Gastroesophageal sphincter (tissue), 3 donors: ENCODE measurements around the gene TUBGCP3.

ENCODE experiments used
- POLR2A ChIP-seq, 2 donors: fragments of 450-650 bp; IDR thresholded peaks; one replicate each; pipeline ENCODE4 v1.6.1; 2017; ENCODE audit warnings: antibody characterized with exemption in 2 of 2, mild to moderate bottlenecking in 2 of 2, moderate library complexity in 1 of 2
- TF ChIP-seq, protein P1 (sequence below), 4 experiments: fragments of 200-600 bp in 2 of 4; fragments of 450-650 bp in 2 of 4; sonication (generic) in 1 of 4; IDR thresholded peaks; one replicate each; pipeline ENCODE4 v1.5.1; 2017 to 2019; ENCODE audit warnings: antibody characterized with exemption in 4 of 4, mild to moderate bottlenecking in 2 of 4, moderate library complexity in 2 of 4

DNA sequence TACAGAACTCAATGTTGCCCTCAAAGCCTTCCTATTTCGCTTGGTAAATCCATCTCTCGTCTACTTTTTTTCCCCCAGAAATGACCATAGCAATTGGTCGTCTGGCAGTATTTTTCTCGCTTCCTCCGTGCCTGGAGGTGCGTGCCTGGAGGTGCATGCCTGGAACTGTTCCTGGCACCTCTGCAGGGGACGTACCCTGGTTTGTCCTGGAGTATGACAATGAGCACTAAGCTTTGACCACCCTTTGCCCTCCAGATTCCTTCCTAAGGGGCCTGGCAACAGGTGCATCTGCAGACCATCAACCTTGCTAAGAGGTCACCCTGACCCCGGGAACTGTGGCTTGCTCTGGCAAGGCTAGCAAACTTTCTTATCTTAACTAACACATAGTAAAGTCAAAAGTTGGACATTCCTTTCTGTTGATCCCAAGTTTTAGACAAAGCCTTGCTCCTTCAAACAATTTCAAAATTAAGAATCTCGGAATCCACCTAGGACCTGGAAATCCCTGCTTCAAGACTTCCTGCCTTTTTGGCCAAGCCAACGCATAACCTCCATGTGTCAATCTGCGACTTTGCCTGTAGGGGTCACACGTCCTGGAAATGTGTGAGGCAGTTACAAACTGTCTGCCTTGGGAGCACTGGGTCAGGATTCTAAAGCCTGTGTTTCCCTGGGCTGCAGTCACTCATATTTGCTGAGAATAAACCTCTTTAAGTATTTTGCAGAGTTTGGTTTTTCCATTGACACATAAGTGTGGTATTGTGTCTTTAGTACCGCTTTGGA is 28.8 kb upstream of the TUBGCP3 start:
- TF ChIP-seq, protein P1, sequence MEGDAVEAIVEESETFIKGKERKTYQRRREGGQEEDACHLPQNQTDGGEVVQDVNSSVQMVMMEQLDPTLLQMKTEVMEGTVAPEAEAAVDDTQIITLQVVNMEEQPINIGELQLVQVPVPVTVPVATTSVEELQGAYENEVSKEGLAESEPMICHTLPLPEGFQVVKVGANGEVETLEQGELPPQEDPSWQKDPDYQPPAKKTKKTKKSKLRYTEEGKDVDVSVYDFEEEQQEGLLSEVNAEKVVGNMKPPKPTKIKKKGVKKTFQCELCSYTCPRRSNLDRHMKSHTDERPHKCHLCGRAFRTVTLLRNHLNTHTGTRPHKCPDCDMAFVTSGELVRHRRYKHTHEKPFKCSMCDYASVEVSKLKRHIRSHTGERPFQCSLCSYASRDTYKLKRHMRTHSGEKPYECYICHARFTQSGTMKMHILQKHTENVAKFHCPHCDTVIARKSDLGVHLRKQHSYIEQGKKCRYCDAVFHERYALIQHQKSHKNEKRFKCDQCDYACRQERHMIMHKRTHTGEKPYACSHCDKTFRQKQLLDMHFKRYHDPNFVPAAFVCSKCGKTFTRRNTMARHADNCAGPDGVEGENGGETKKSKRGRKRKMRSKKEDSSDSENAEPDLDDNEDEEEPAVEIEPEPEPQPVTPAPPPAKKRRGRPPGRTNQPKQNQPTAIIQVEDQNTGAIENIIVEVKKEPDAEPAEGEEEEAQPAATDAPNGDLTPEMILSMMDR (IDR thresholded peaks at IDR 0.05) = peak in 2 of 4 experiments; percentile 21 to 37
- no peak for TF ChIP-seq POLR2A (IDR thresholded peaks at IDR 0.05)
